SK-N-SH (cell line): Measurements from ENCODE around the gene BEX3. TPM values are rescaled to one million over a fixed set of nuclear protein-coding genes. Genes with fewer than 3 reads are reported as not detected.

Source experiments
- CTCF ChIA-PET: fragments of 300-600, 350-600 bp; formaldehyde crosslinking; extraction: SDS; loops from one replicate; lab custom pipeline; 2021; lab: Yijun Ruan, JAX
- POLR2A ChIA-PET: fragments of 350-600 bp; sonication (Branson Sonifier 250); formaldehyde crosslinking; extraction: SDS; loops from one replicate; lab custom pipeline; 2020; ENCODE audit warnings: antibody characterized with exemption, inconsistent platforms; lab: Yijun Ruan, JAX
- DNase-seq: peaks from one replicate; pipeline ENCODE4 v3.0.0; 2012
- H2AFZ ChIP-seq: fragments of 200-600 bp; sonication (generic); 2 replicates; pipeline ENCODE4 v1.8.1; 2016; ENCODE audit warnings: antibody characterized with exemption, mild to moderate bottlenecking, low read depth
- H3F3A ChIP-seq: fragments of 200-600 bp; sonication (generic); replicated peaks from 2 replicates; pipeline ENCODE3; 2016; ENCODE audit warnings: antibody characterized with exemption, mild to moderate bottlenecking; ENCODE audit not compliant: insufficient read depth
- H3K27ac ChIP-seq, 2 experiments: fragments of 200-500 bp in 1 of 2; fragments of 200-600 bp in 1 of 2; sonication (Bioruptor generic) in 1 of 2; sonication (generic), shearing (Covaris generic) in 1 of 2; 2 replicates each; pipeline versions ENCODE4 v1.5.1 to v1.6.1; 2014 to 2016; ENCODE audit warnings: low read depth in 2 of 2, inconsistent platforms in 1 of 2, low read length in 1 of 2, mild to moderate bottlenecking in 1 of 2, mixed read lengths in 1 of 2
- H3K27me3 ChIP-seq: fragments of 200-600 bp; sonication (generic), shearing (Covaris generic); 2 replicates; pipeline ENCODE4 v1.6.1; 2016; ENCODE audit warnings: mixed run types; ENCODE audit not compliant: insufficient read depth
- H3K36me3 ChIP-seq, 2 experiments: fragments of 200-500 bp in 1 of 2; fragments of 200-600 bp in 1 of 2; sonication (Bioruptor generic) in 1 of 2; sonication (generic) in 1 of 2; replicated peaks in 1 of 2; 2 replicates each; pipeline versions ENCODE3 to v1.5.1; 2014 to 2016; ENCODE audit warnings: low read length in 1 of 2, mild to moderate bottlenecking in 1 of 2; ENCODE audit not compliant: insufficient read depth in 2 of 2, control insufficient read depth in 1 of 2
- H3K4me1 ChIP-seq, 2 experiments: fragments of 200-500 bp in 1 of 2; fragments of 200-600 bp in 1 of 2; sonication (Bioruptor generic) in 1 of 2; sonication (generic), shearing (Covaris generic) in 1 of 2; 2 replicates each; pipeline versions ENCODE4 v1.5.1 to v1.6.1; 2014 to 2016; ENCODE audit warnings: low read depth in 1 of 2, low read length in 1 of 2, mixed run types in 1 of 2; ENCODE audit not compliant: insufficient read depth in 2 of 2, control insufficient read depth in 1 of 2
- H3K4me2 ChIP-seq: fragments of 200-600 bp; sonication (generic), shearing (Covaris generic); 2 replicates; pipeline ENCODE4 v1.6.1; 2017; ENCODE audit warnings: mixed run types
- H3K4me3 ChIP-seq, 2 experiments: fragments of 200-500 bp in 1 of 2; fragments of 200-600 bp in 1 of 2; sonication (Bioruptor generic) in 1 of 2; sonication (generic), shearing (Covaris generic) in 1 of 2; 2 replicates each; pipeline versions ENCODE4 v1.5.1 to v1.8.1; 2014 to 2016; ENCODE audit warnings: low read depth in 2 of 2, inconsistent platforms in 1 of 2, low read length in 1 of 2, mild to moderate bottlenecking in 1 of 2, mixed read lengths in 1 of 2, moderate library complexity in 1 of 2
- H3K79me2 ChIP-seq: fragments of 200-600 bp; sonication (generic); 2 replicates; pipeline ENCODE4 v1.8.1; 2017; ENCODE audit warnings: mild to moderate bottlenecking; ENCODE audit not compliant: insufficient read depth
- H3K9ac ChIP-seq: fragments of 200-600 bp; sonication (generic); 2 replicates; pipeline ENCODE4 v1.6.1; 2017; ENCODE audit warnings: mixed run types
- H3K9me2 ChIP-seq: fragments of 200-600 bp; sonication (generic); 2 replicates; pipeline ENCODE4 v1.6.1; 2017; ENCODE audit warnings: mixed run types
- H3K9me3 ChIP-seq: fragments of 200-600 bp; sonication (generic); 2 replicates; pipeline ENCODE4 v1.6.1; 2017; ENCODE audit warnings: mixed run types, mild to moderate bottlenecking, moderate library complexity
- H4K20me1 ChIP-seq: fragments of 200-600 bp; sonication (generic); 2 replicates; pipeline ENCODE4 v1.6.1; 2017; ENCODE audit warnings: mild to moderate bottlenecking, mixed run types; ENCODE audit not compliant: insufficient read depth
- EP300 ChIP-seq, 2 experiments: IDR thresholded peaks; 2 replicates each; pipeline versions ENCODE4 v1.4.0 to v1.6.1; 2012; ENCODE audit warnings: borderline replicate concordance in 1 of 2, low read depth in 1 of 2, low read length in 1 of 2
- EZH2phosphoT487 ChIP-seq: fragments of 200-600 bp; sonication (generic); IDR thresholded peaks from 2 replicates; pipeline ENCODE4 v1.6.1; 2017; ENCODE audit warnings: low read depth, mixed run types, mild to moderate bottlenecking, antibody characterized with exemption, moderate library complexity, borderline replicate concordance
- FOSL2 ChIP-seq: IDR thresholded peaks from 2 replicates; pipeline ENCODE4 v1.4.0; 2012; ENCODE audit warnings: low read depth, mild to moderate bottlenecking, moderate library complexity, borderline replicate concordance
- JUND ChIP-seq: IDR thresholded peaks from 2 replicates; pipeline ENCODE4 v1.4.0; 2012
- MEF2A ChIP-seq: IDR thresholded peaks from 2 replicates; pipeline ENCODE4 v1.4.0; 2012; ENCODE audit warnings: low read depth, borderline replicate concordance
- NFIC ChIP-seq: IDR thresholded peaks from 2 replicates; pipeline ENCODE4 v1.4.0; 2012; ENCODE audit warnings: borderline replicate concordance
- POLR2AphosphoS5 ChIP-seq: IDR thresholded peaks from 2 replicates; pipeline ENCODE4 v1.6.1; 2012; ENCODE audit warnings: low read depth, low read length
- RFX5 ChIP-seq: IDR thresholded peaks from 2 replicates; pipeline ENCODE4 v1.6.1; 2012; ENCODE audit warnings: mild to moderate bottlenecking, improper control_type of control experiment, low read length
- RXRA ChIP-seq: IDR thresholded peaks from 2 replicates; pipeline ENCODE4 v1.4.0; 2012; ENCODE audit warnings: low read depth, mild to moderate bottlenecking, borderline replicate concordance
- SMC3 ChIP-seq: IDR thresholded peaks from 2 replicates; pipeline ENCODE4 v1.6.1; 2012; ENCODE audit warnings: low read depth, low read length, improper control_type of control experiment
- TAF1 ChIP-seq: IDR thresholded peaks from 2 replicates; pipeline ENCODE4 v1.6.1; 2012; ENCODE audit warnings: low read depth, mild to moderate bottlenecking, low read length, moderate library complexity, borderline replicate concordance
- TCF12 ChIP-seq: IDR thresholded peaks from 2 replicates; pipeline ENCODE4 v1.4.0; 2012
- WGBS: methylation state at CpG from one replicate; pipeline ENCODE4 v1.1.6; 2017; ENCODE audit warnings: low lambda C conversion rate; 5-methylcytosine and 5-hydroxymethylcytosine counted together
- polyA plus RNA-seq, 3 experiments: library from polyadenylated mRNA; depleted of rRNA; stranded (reverse); fragments of >200 nt; gene quantifications; 2 replicates each; pipeline ENCODE4 v1.2.3, GENCODE V29; 2012
- TF ChIP-seq, protein P1 (sequence below): fragments of 150-350 bp; IDR thresholded peaks from 2 replicates; pipeline ENCODE4 v1.6.1; 2017; ENCODE audit warnings: antibody characterized with exemption, low read length, low read depth, borderline replicate concordance
- TF ChIP-seq, protein P2 (sequence below): IDR thresholded peaks from 2 replicates; pipeline ENCODE4 v1.6.1; 2012; ENCODE audit warnings: mild to moderate bottlenecking, low read depth, low read length, moderate library complexity
- TF ChIP-seq, protein P3 (sequence below): IDR thresholded peaks from 2 replicates; pipeline ENCODE4 v1.4.0; 2012; ENCODE audit warnings: low read depth, borderline replicate concordance
- TF ChIP-seq, protein P4 (sequence below): IDR thresholded peaks from 2 replicates; pipeline ENCODE4 v1.4.0; 2012; ENCODE audit warnings: low read depth
- TF ChIP-seq, protein P5 (sequence below): IDR thresholded peaks from 2 replicates; pipeline ENCODE4 v1.4.0; 2012; ENCODE audit warnings: low read depth, borderline replicate concordance
- TF ChIP-seq, protein P6 (sequence below): IDR thresholded peaks from 2 replicates; pipeline ENCODE4; 2012
- TF ChIP-seq, protein P7 (sequence below): fragments of 150-350 bp; IDR thresholded peaks from 2 replicates; pipeline ENCODE4 v1.6.1; 2016; ENCODE audit warnings: mild to moderate bottlenecking, low read depth, low read length

BEX3 gene
- polyA plus RNA-seq, 1 of the 3 experiments (the other 2 are of a cell fraction): 392 TPM

DNA sequence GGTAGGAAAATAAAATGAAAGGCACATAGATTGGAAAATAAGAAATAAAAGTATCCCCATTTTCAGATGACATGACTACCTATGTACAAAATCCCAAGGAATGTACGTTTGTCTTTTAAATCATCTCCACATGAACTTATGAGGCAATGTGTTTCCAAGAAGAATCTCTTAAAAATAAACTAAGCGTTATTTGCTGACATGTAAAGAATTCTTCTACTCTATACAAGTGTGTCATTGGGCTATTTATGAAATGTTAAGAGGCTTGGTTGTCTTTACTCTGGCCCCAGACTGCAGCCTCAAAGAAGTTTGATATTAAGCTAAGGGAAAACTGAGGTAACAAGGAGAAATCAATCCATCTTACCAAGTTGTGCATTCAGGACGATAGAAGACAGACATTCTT, 17.1 kb downstream of the BEX3 start:
- H3K27ac ChIP-seq: no peak overlapping the region
- WGBS: 39% methylated on average over 3 of the region's 3 CpGs
- no peak for DNase-seq

More for the DNA sequence above, 17.1 kb downstream of the BEX3 start:
- TF ChIP-seq RFX5 (no peak), MEF2A (no peak), NFIC (no peak), EP300 (IDR thresholded peaks at IDR 0.05; ENCODE audit: borderline replicate concordance in 1 of 2, low read depth in 1 of 2, low read length in 1 of 2) (no peak), TCF12 (no peak), RXRA (no peak), POLR2AphosphoS5 (no peak), JUND (no peak), EZH2phosphoT487 (no peak), FOSL2 (no peak), TAF1 (no peak), SMC3 (no peak)
- TF ChIP-seq, protein P1, sequence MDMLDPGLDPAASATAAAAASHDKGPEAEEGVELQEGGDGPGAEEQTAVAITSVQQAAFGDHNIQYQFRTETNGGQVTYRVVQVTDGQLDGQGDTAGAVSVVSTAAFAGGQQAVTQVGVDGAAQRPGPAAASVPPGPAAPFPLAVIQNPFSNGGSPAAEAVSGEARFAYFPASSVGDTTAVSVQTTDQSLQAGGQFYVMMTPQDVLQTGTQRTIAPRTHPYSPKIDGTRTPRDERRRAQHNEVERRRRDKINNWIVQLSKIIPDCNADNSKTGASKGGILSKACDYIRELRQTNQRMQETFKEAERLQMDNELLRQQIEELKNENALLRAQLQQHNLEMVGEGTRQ: no peak
- TF ChIP-seq, protein P2, sequence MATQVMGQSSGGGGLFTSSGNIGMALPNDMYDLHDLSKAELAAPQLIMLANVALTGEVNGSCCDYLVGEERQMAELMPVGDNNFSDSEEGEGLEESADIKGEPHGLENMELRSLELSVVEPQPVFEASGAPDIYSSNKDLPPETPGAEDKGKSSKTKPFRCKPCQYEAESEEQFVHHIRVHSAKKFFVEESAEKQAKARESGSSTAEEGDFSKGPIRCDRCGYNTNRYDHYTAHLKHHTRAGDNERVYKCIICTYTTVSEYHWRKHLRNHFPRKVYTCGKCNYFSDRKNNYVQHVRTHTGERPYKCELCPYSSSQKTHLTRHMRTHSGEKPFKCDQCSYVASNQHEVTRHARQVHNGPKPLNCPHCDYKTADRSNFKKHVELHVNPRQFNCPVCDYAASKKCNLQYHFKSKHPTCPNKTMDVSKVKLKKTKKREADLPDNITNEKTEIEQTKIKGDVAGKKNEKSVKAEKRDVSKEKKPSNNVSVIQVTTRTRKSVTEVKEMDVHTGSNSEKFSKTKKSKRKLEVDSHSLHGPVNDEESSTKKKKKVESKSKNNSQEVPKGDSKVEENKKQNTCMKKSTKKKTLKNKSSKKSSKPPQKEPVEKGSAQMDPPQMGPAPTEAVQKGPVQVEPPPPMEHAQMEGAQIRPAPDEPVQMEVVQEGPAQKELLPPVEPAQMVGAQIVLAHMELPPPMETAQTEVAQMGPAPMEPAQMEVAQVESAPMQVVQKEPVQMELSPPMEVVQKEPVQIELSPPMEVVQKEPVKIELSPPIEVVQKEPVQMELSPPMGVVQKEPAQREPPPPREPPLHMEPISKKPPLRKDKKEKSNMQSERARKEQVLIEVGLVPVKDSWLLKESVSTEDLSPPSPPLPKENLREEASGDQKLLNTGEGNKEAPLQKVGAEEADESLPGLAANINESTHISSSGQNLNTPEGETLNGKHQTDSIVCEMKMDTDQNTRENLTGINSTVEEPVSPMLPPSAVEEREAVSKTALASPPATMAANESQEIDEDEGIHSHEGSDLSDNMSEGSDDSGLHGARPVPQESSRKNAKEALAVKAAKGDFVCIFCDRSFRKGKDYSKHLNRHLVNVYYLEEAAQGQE: no peak
- TF ChIP-seq, protein P3, sequence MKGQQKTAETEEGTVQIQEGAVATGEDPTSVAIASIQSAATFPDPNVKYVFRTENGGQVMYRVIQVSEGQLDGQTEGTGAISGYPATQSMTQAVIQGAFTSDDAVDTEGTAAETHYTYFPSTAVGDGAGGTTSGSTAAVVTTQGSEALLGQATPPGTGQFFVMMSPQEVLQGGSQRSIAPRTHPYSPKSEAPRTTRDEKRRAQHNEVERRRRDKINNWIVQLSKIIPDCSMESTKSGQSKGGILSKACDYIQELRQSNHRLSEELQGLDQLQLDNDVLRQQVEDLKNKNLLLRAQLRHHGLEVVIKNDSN: no peak
- TF ChIP-seq, protein P4, sequence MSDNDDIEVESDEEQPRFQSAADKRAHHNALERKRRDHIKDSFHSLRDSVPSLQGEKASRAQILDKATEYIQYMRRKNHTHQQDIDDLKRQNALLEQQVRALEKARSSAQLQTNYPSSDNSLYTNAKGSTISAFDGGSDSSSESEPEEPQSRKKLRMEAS: no peak
- TF ChIP-seq, protein P5, sequence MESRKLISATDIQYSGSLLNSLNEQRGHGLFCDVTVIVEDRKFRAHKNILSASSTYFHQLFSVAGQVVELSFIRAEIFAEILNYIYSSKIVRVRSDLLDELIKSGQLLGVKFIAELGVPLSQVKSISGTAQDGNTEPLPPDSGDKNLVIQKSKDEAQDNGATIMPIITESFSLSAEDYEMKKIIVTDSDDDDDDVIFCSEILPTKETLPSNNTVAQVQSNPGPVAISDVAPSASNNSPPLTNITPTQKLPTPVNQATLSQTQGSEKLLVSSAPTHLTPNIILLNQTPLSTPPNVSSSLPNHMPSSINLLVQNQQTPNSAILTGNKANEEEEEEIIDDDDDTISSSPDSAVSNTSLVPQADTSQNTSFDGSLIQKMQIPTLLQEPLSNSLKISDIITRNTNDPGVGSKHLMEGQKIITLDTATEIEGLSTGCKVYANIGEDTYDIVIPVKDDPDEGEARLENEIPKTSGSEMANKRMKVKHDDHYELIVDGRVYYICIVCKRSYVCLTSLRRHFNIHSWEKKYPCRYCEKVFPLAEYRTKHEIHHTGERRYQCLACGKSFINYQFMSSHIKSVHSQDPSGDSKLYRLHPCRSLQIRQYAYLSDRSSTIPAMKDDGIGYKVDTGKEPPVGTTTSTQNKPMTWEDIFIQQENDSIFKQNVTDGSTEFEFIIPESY: no peak
- TF ChIP-seq, protein P6, sequence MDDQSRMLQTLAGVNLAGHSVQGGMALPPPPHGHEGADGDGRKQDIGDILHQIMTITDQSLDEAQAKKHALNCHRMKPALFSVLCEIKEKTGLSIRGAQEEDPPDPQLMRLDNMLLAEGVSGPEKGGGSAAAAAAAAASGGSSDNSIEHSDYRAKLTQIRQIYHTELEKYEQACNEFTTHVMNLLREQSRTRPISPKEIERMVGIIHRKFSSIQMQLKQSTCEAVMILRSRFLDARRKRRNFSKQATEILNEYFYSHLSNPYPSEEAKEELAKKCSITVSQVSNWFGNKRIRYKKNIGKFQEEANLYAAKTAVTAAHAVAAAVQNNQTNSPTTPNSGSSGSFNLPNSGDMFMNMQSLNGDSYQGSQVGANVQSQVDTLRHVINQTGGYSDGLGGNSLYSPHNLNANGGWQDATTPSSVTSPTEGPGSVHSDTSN: no peak
- TF ChIP-seq, protein P7, sequence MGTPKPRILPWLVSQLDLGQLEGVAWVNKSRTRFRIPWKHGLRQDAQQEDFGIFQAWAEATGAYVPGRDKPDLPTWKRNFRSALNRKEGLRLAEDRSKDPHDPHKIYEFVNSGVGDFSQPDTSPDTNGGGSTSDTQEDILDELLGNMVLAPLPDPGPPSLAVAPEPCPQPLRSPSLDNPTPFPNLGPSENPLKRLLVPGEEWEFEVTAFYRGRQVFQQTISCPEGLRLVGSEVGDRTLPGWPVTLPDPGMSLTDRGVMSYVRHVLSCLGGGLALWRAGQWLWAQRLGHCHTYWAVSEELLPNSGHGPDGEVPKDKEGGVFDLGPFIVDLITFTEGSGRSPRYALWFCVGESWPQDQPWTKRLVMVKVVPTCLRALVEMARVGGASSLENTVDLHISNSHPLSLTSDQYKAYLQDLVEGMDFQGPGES: no peak
- TF ChIP-seq, all 33 proteins: peak for 0
- Histone ChIP-seq H3K9ac (no peak overlapping the region), H4K20me1 (no peaks in the 10 kb centered on the region), H3K79me2 (no peaks in the 10 kb centered on the region), H3K9me3 (no peaks in the 10 kb centered on the region), H3K4me3 (no peak overlapping the region), H2AFZ (no peak overlapping the region), H3F3A (peaks cover 4% of the 10 kb centered on the region), H3K27me3 (no peaks in the 10 kb centered on the region; the same call in 1 of the 2 replicates), H3K4me1 (no peaks in the 10 kb centered on the region), H3K4me2 (no peak overlapping the region), H3K36me3 (no peaks in the 10 kb centered on the region), H3K9me2 (no peaks in the 10 kb centered on the region)
- ChIA-PET CTCF (no interaction called here), POLR2A (no interaction called here)
